ENCODE measurements around the gene AEBP2. TPM values are rescaled to one million over a fixed set of nuclear protein-coding genes. Genes with fewer than 3 reads are reported as not detected.
"Not testable (repeated sequence)": the region's sequence is repeated elsewhere in the genome, so short reads cannot be mapped to it uniquely, and the experiment has no call there.

The AEBP2 gene
- polyA plus RNA-seq, 3 donors: 4.5 to 12.1 (median 10.1) TPM

GRCh38 chr12:19444097-19444496, 4.8 kb downstream of the AEBP2 start:
- no peak overlapping the region for H3K27ac ChIP-seq (ENCODE audit: low read depth, low read length)
- 66 to 75% (median 69%) methylated on average over 3 of the region's 3 CpGs for WGBS, 3 donors

GRCh38 chr12:19447386-19447785, 8.1 kb downstream of the AEBP2 start:
- 70 to 89% (median 85%) methylated on average over 8 of the region's 8 CpGs for WGBS, 3 donors
- H3K27ac ChIP-seq (ENCODE audit: low read depth, low read length): no peak overlapping the region

- H3K27ac ChIP-seq (ENCODE audit: low read depth, low read length): no peak overlapping the region
- WGBS, 3 donors: 82 to 95% (median 84%) methylated on average over 4 of the region's 4 CpGs
Observed at GRCh38 chr12:19449814-19450213, 10.5 kb downstream of the AEBP2 start.

GRCh38 chr12:19450362-19450761, 11.1 kb downstream of the AEBP2 start:
- no peak overlapping the region for H3K27ac ChIP-seq (ENCODE audit: low read depth, low read length)
- WGBS, 3 donors: 80 to 83% (median 81%) methylated on average over 4 of the region's 4 CpGs

GRCh38 chr12:19451196-19451595, 11.9 kb downstream of the AEBP2 start:
- no peak overlapping the region for H3K27ac ChIP-seq (ENCODE audit: low read depth, low read length)
- WGBS, 3 donors: 65 to 72% (median 68%) methylated on average over 6 of the region's 6 CpGs

GRCh38 chr12:19453961-19454360, 14.7 kb downstream of the AEBP2 start:
- WGBS, 3 donors: 84 to 91% (median 87%) methylated on average over 7 of the region's 7 CpGs
- H3K27ac ChIP-seq (ENCODE audit: low read depth, low read length): no peak overlapping the region

GRCh38 chr12:19454837-19455236, 15.5 kb downstream of the AEBP2 start:
- H3K27ac ChIP-seq (ENCODE audit: low read depth, low read length): no peak overlapping the region
- 63 to 86% (median 73%) methylated on average over 2 of the region's 2 CpGs for WGBS, 3 donors

GRCh38 chr12:19456176-19456575, 16.9 kb downstream of the AEBP2 start:
- no peak overlapping the region for H3K27ac ChIP-seq (ENCODE audit: low read depth, low read length)
- 91 to 94% (median 93%) methylated on average over 7 of the region's 7 CpGs for WGBS, 3 donors

- 97 to 98% (median 98%) methylated on average over 6 of the region's 6 CpGs for WGBS, 3 donors
- no peak overlapping the region for H3K27ac ChIP-seq (ENCODE audit: low read depth, low read length)
Observed at GRCh38 chr12:19457561-19457960, 18.3 kb downstream of the AEBP2 start.

GRCh38 chr12:19458733-19459132, 19.4 kb downstream of the AEBP2 start:
- H3K27ac ChIP-seq (ENCODE audit: low read depth, low read length): no peak overlapping the region
- 92 to 94% (median 92%) methylated on average over 2 of the region's 2 CpGs for WGBS, 3 donors

- 11 to 27% (median 24%) methylated on average over 1 of the region's 1 CpG for WGBS, 3 donors
- no peak overlapping the region for H3K27ac ChIP-seq (ENCODE audit: low read depth, low read length)
Observed at GRCh38 chr12:19461999-19462398, 22.7 kb downstream of the AEBP2 start.

- 44 to 72% (median 45%) methylated on average over 5 of the region's 5 CpGs for WGBS, 3 donors
Observed at GRCh38 chr12:19462406-19462805, 23.1 kb downstream of the AEBP2 start.

GRCh38 chr12:19464192-19464580, 24.9 kb downstream of the AEBP2 start:
- H3K27ac ChIP-seq (ENCODE audit: low read depth, low read length): no peak overlapping the region

More at GRCh38 chr12:19462406-19462805, 23.1 kb downstream of the AEBP2 start:
- no peak overlapping the region for H3K27ac ChIP-seq (ENCODE audit: low read depth, low read length)

GRCh38 chr12:19465711-19466110, 26.4 kb downstream of the AEBP2 start:
- H3K27ac ChIP-seq (ENCODE audit: low read depth, low read length): no peak overlapping the region

GRCh38 chr12:19474147-19474546, 34.9 kb downstream of the AEBP2 start:
- H3K27ac ChIP-seq (ENCODE audit: low read depth, low read length): no peak overlapping the region

More at GRCh38 chr12:19465711-19466110, 26.4 kb downstream of the AEBP2 start:
- 91 to 96% (median 95%) methylated on average over 6 of the region's 6 CpGs for WGBS, 3 donors

- WGBS, 3 donors: 95 to 96% (median 96%) methylated on average over 4 of the region's 4 CpGs
- H3K27ac ChIP-seq (ENCODE audit: low read depth, low read length): not testable (repeated sequence)
Observed at GRCh38 chr12:19475884-19476505, 36.7 kb downstream of the AEBP2 start.

- no peak overlapping the region for H3K27ac ChIP-seq (ENCODE audit: low read depth, low read length)
- 95 to 96% (median 96%) methylated on average over 8 of the region's 8 CpGs for WGBS, 3 donors
Observed at GRCh38 chr12:19477071-19477470, 37.8 kb downstream of the AEBP2 start.

- WGBS, 3 donors: 95 to 100% (median 100%) methylated on average over 1 of the region's 1 CpG
- no peak overlapping the region for H3K27ac ChIP-seq (ENCODE audit: low read depth, low read length)
Observed at GRCh38 chr12:19480459-19480858, 41.2 kb downstream of the AEBP2 start.

- no peak overlapping the region for H3K27ac ChIP-seq (ENCODE audit: low read depth, low read length)
- 75 to 96% (median 91%) methylated on average over 3 of the region's 3 CpGs for WGBS, 3 donors
Observed at GRCh38 chr12:19482036-19482435, 42.7 kb downstream of the AEBP2 start.

- no peak overlapping the region for H3K27ac ChIP-seq (ENCODE audit: low read depth, low read length)
- 69 to 89% (median 73%) methylated on average over 9 of the region's 9 CpGs for WGBS, 3 donors
Observed at GRCh38 chr12:19482551-19483109, 43.3 kb downstream of the AEBP2 start.
